Measurements from ENCODE around the gene TMEM168. TPM values are rescaled to one million over a fixed set of nuclear protein-coding genes. Genes with fewer than 3 reads are reported as not detected.
"Not testable (repeated sequence)": the region's sequence is repeated elsewhere in the genome, so short reads cannot be mapped to it uniquely, and the experiment has no call there.

TMEM168 gene
- total and polyA plus RNA-seq, 2 experiments from 2014 or later = 5.2 to 14.8 TPM

DNA sequence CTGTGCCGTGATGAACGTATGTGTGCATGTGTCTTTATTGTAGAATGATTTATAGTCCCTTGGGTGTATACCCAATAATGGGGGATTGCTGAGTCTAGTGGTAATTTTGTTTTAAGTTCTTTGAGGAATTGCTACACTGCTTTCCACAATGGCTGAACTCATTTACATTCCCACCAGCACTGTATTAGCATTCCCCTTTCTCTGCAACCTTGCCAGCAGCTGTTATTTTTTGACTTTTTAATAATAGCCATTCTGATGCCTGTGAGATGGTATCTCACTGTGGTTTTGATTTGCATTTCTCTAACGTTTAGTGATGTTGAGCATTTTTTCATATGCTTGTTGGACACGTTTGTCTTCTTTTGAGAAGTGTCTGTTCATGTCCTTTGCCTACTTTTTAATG is 45.7 kb upstream of the TMEM168 start:
- not testable (repeated sequence) for H3K27ac Mint-ChIP-seq; H3K4me1 Mint-ChIP-seq; H3F3A ChIP-seq (replicated peaks; ENCODE audit: low read depth); H3K4me1 ChIP-seq (ENCODE audit: insufficient read depth); H3K9me3 Mint-ChIP-seq; H3K27me3 Mint-ChIP-seq (ENCODE audit: insufficient read depth, low read depth, poor library complexity); H3K4me3 ChIP-seq; DNase-seq (ENCODE audit: low spot score); ATAC-seq; H3K9me2 ChIP-seq (ENCODE audit: insufficient read depth); H4K20me1 ChIP-seq (replicated peaks; ENCODE audit: insufficient read depth); H3K4me3 Mint-ChIP-seq; H3K4me2 ChIP-seq; H2AFZ ChIP-seq; H3K27ac ChIP-seq (ENCODE audit: low read depth); H3K79me2 ChIP-seq (replicated peaks; ENCODE audit: insufficient read depth); H3K36me3 ChIP-seq (ENCODE audit: insufficient read depth); H3K27me3 ChIP-seq (ENCODE audit: insufficient read depth)
- H3K36me3 Mint-ChIP-seq (ENCODE audit: low read depth) = peaks cover 14% of the 10 kb centered on the region; the same call in 2 of the 3 replicates

DNA sequence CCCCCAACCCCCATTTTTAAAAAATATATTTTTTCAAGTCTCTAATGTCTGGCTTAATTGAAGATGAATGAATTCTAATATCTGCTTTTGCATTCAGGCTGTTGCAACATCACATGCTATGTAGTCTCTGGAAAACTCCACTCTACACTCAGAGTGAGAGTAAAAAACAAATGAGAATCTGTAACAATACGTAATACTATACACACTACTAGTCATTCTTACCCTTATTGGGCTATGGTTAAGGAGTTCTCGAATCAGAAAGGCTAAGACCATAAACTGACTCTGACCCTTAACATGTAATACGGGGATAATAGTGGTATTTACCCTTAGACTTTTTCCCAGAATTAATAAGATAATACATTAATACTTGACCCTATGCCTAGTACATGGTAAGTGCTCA is 42.9 kb upstream of the TMEM168 start:
- no peak overlapping the region for H3K4me2 ChIP-seq
- no peak overlapping the region for H3K4me3 Mint-ChIP-seq
- H3K36me3 Mint-ChIP-seq (ENCODE audit: low read depth) = peaks cover 40% of the 10 kb centered on the region
- no peaks in the 10 kb centered on the region for H4K20me1 ChIP-seq (replicated peaks; ENCODE audit: insufficient read depth)
- H3K36me3 ChIP-seq (ENCODE audit: insufficient read depth) = no peaks in the 10 kb centered on the region; the same call in 1 of the 2 replicates
- ATAC-seq (no peak), DNase-seq (ENCODE audit: low spot score) (no peak)
- H3K9me3 Mint-ChIP-seq = no peaks in the 10 kb centered on the region
- no peaks in the 10 kb centered on the region for H3K4me1 Mint-ChIP-seq
- no peak overlapping the region for H3K27ac ChIP-seq (ENCODE audit: low read depth)
- no peaks in the 10 kb centered on the region for H3K79me2 ChIP-seq (replicated peaks; ENCODE audit: insufficient read depth)
- no peaks in the 10 kb centered on the region for H3K4me1 ChIP-seq (ENCODE audit: insufficient read depth)
- H3K27me3 ChIP-seq (ENCODE audit: insufficient read depth) = no peaks in the 10 kb centered on the region
- no peak overlapping the region for H3K4me3 ChIP-seq
- H3K27ac Mint-ChIP-seq = no peak overlapping the region
- no peaks in the 10 kb centered on the region for H3K27me3 Mint-ChIP-seq (ENCODE audit: insufficient read depth, low read depth, poor library complexity)
- H3F3A ChIP-seq (replicated peaks; ENCODE audit: low read depth) = no peaks in the 10 kb centered on the region
- H3K9me2 ChIP-seq (ENCODE audit: insufficient read depth) = no peaks in the 10 kb centered on the region
- no peak overlapping the region for H2AFZ ChIP-seq
- TF ChIP-seq, protein P1, sequence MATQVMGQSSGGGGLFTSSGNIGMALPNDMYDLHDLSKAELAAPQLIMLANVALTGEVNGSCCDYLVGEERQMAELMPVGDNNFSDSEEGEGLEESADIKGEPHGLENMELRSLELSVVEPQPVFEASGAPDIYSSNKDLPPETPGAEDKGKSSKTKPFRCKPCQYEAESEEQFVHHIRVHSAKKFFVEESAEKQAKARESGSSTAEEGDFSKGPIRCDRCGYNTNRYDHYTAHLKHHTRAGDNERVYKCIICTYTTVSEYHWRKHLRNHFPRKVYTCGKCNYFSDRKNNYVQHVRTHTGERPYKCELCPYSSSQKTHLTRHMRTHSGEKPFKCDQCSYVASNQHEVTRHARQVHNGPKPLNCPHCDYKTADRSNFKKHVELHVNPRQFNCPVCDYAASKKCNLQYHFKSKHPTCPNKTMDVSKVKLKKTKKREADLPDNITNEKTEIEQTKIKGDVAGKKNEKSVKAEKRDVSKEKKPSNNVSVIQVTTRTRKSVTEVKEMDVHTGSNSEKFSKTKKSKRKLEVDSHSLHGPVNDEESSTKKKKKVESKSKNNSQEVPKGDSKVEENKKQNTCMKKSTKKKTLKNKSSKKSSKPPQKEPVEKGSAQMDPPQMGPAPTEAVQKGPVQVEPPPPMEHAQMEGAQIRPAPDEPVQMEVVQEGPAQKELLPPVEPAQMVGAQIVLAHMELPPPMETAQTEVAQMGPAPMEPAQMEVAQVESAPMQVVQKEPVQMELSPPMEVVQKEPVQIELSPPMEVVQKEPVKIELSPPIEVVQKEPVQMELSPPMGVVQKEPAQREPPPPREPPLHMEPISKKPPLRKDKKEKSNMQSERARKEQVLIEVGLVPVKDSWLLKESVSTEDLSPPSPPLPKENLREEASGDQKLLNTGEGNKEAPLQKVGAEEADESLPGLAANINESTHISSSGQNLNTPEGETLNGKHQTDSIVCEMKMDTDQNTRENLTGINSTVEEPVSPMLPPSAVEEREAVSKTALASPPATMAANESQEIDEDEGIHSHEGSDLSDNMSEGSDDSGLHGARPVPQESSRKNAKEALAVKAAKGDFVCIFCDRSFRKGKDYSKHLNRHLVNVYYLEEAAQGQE (IDR thresholded peaks at IDR 0.05; ENCODE audit: unreplicated experiment) = no peak
- TF ChIP-seq EZH2 (IDR thresholded peaks at IDR 0.05; ENCODE audit: low read depth, unreplicated experiment) = no peak
- TF ChIP-seq JUNB (IDR thresholded peaks at IDR 0.05; ENCODE audit: unreplicated experiment) = no peak
- TF ChIP-seq, protein P2, sequence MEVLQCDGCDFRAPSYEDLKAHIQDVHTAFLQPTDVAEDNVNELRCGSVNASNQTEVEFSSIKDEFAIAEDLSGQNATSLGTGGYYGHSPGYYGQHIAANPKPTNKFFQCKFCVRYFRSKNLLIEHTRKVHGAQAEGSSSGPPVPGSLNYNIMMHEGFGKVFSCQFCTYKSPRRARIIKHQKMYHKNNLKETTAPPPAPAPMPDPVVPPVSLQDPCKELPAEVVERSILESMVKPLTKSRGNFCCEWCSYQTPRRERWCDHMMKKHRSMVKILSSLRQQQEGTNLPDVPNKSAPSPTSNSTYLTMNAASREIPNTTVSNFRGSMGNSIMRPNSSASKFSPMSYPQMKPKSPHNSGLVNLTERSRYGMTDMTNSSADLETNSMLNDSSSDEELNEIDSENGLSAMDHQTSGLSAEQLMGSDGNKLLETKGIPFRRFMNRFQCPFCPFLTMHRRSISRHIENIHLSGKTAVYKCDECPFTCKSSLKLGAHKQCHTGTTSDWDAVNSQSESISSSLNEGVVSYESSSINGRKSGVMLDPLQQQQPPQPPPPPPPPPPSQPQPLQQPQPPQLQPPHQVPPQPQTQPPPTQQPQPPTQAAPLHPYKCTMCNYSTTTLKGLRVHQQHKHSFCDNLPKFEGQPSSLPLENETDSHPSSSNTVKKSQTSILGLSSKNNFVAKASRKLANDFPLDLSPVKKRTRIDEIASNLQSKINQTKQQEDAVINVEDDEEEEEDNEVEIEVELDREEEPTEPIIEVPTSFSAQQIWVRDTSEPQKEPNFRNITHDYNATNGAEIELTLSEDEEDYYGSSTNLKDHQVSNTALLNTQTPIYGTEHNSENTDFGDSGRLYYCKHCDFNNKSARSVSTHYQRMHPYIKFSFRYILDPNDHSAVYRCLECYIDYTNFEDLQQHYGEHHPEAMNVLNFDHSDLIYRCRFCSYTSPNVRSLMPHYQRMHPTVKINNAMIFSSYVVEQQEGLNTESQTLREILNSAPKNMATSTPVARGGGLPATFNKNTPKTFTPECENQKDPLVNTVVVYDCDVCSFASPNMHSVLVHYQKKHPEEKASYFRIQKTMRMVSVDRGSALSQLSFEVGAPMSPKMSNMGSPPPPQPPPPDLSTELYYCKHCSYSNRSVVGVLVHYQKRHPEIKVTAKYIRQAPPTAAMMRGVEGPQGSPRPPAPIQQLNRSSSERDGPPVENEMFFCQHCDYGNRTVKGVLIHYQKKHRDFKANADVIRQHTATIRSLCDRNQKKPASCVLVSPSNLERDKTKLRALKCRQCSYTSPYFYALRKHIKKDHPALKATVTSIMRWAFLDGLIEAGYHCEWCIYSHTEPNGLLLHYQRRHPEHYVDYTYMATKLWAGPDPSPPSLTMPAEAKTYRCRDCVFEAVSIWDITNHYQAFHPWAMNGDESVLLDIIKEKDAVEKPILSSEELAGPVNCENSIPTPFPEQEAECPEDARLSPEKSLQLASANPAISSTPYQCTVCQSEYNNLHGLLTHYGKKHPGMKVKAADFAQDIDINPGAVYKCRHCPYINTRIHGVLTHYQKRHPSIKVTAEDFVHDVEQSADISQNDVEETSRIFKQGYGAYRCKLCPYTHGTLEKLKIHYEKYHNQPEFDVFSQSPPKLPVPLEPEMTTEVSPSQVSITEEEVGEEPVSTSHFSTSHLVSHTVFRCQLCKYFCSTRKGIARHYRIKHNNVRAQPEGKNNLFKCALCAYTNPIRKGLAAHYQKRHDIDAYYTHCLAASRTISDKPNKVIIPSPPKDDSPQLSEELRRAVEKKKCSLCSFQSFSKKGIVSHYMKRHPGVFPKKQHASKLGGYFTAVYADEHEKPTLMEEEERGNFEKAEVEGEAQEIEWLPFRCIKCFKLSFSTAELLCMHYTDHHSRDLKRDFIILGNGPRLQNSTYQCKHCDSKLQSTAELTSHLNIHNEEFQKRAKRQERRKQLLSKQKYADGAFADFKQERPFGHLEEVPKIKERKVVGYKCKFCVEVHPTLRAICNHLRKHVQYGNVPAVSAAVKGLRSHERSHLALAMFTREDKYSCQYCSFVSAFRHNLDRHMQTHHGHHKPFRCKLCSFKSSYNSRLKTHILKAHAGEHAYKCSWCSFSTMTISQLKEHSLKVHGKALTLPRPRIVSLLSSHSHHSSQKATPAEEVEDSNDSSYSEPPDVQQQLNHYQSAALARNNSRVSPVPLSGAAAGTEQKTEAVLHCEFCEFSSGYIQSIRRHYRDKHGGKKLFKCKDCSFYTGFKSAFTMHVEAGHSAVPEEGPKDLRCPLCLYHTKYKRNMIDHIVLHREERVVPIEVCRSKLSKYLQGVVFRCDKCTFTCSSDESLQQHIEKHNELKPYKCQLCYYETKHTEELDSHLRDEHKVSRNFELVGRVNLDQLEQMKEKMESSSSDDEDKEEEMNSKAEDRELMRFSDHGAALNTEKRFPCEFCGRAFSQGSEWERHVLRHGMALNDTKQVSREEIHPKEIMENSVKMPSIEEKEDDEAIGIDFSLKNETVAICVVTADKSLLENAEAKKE (CRISPR knock-in tag; IDR thresholded peaks at IDR 0.05) = no peak
- TF ChIP-seq STAT1 (IDR thresholded peaks at IDR 0.05; ENCODE audit: unreplicated experiment) = no peak
- TF ChIP-seq ZNF114 (CRISPR knock-in tag; IDR thresholded peaks at IDR 0.05) = no peak
- no peak for TF ChIP-seq EZH2phosphoT487 (IDR thresholded peaks at IDR 0.05; ENCODE audit: unreplicated experiment)
- TF ChIP-seq, protein P3, sequence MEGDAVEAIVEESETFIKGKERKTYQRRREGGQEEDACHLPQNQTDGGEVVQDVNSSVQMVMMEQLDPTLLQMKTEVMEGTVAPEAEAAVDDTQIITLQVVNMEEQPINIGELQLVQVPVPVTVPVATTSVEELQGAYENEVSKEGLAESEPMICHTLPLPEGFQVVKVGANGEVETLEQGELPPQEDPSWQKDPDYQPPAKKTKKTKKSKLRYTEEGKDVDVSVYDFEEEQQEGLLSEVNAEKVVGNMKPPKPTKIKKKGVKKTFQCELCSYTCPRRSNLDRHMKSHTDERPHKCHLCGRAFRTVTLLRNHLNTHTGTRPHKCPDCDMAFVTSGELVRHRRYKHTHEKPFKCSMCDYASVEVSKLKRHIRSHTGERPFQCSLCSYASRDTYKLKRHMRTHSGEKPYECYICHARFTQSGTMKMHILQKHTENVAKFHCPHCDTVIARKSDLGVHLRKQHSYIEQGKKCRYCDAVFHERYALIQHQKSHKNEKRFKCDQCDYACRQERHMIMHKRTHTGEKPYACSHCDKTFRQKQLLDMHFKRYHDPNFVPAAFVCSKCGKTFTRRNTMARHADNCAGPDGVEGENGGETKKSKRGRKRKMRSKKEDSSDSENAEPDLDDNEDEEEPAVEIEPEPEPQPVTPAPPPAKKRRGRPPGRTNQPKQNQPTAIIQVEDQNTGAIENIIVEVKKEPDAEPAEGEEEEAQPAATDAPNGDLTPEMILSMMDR (conservative IDR thresholded peaks at IDR 0.05; ENCODE audit: low read depth in 2 of 2) = no peak
- TF ChIP-seq, protein P4, sequence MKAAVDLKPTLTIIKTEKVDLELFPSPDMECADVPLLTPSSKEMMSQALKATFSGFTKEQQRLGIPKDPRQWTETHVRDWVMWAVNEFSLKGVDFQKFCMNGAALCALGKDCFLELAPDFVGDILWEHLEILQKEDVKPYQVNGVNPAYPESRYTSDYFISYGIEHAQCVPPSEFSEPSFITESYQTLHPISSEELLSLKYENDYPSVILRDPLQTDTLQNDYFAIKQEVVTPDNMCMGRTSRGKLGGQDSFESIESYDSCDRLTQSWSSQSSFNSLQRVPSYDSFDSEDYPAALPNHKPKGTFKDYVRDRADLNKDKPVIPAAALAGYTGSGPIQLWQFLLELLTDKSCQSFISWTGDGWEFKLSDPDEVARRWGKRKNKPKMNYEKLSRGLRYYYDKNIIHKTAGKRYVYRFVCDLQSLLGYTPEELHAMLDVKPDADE (IDR thresholded peaks at IDR 0.05) = no peak
- TF ChIP-seq NANOG (IDR thresholded peaks at IDR 0.05; ENCODE audit: borderline replicate concordance) = no peak
